Right lobe of liver (tissue), 4 donors: Measurements from ENCODE around the gene TRAF3IP1.

Source experiments
- POLR2A ChIP-seq: fragments of 450-650 bp; IDR thresholded peaks from one replicate; pipeline ENCODE4 v1.6.1; 2017; ENCODE audit warnings: antibody characterized with exemption, mild to moderate bottlenecking
- TF ChIP-seq, protein P1 (sequence below), 4 donors: fragments of 200-600 bp in 3 of 4; fragments of 450-650 bp in 1 of 4; IDR thresholded peaks; one replicate each; pipeline versions ENCODE4 v1.5.1 to v1.8.0; 2016 to 2022; ENCODE audit warnings: antibody characterized with exemption in 4 of 4, mild to moderate bottlenecking in 2 of 4
- donor health status: DM: no; HTN: no; CAD: no.
- donor health status: DM: no; HTN: no; CAD: no.
- donor health status: DM: no; HTN: yes; CAD: no.

GRCh38 chr2:238446371-238446770, 126.1 kb downstream of the TRAF3IP1 start:
- TF ChIP-seq POLR2A: no peak
- TF ChIP-seq, protein P1, sequence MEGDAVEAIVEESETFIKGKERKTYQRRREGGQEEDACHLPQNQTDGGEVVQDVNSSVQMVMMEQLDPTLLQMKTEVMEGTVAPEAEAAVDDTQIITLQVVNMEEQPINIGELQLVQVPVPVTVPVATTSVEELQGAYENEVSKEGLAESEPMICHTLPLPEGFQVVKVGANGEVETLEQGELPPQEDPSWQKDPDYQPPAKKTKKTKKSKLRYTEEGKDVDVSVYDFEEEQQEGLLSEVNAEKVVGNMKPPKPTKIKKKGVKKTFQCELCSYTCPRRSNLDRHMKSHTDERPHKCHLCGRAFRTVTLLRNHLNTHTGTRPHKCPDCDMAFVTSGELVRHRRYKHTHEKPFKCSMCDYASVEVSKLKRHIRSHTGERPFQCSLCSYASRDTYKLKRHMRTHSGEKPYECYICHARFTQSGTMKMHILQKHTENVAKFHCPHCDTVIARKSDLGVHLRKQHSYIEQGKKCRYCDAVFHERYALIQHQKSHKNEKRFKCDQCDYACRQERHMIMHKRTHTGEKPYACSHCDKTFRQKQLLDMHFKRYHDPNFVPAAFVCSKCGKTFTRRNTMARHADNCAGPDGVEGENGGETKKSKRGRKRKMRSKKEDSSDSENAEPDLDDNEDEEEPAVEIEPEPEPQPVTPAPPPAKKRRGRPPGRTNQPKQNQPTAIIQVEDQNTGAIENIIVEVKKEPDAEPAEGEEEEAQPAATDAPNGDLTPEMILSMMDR (IDR thresholded peaks at IDR 0.05): no peak
